ENCODE measurements around the gene LRCH2. TPM values are rescaled to one million over a fixed set of nuclear protein-coding genes. Genes with fewer than 3 reads are reported as not detected.

Gene LRCH2
- total and polyA plus RNA-seq, 7 experiments from 2014 or later: not detected

- Mint-ChIP-seq H3K27ac (no peak overlapping the region), H3K9me3 (peaks cover 0 to 8% (median 0%) of the 10 kb centered on the region in 11 donors), H3K4me3 (no peak overlapping the region), H3K36me3 (no peaks in the 10 kb centered on the region), H3K4me1 (no peaks in the 10 kb centered on the region), H3K27me3 (peaks cover 0 to 4% (median 0%) of the 10 kb centered on the region in 5 donors)
- Histone ChIP-seq H3K36me3 (ENCODE audit: control insufficient read depth in 2 of 3, insufficient read depth in 3 of 3, low read length in 3 of 3) (no peaks in the 10 kb centered on the region), H3K27ac (ENCODE audit: low read depth, low read length) (no peak overlapping the region), H3K27me3 (ENCODE audit: control insufficient read depth in 2 of 2, insufficient read depth in 2 of 2, low read length in 2 of 2) (no peaks in the 10 kb centered on the region), H3K9me3 (ENCODE audit: control insufficient read depth in 2 of 3, low read length in 3 of 3) (no peaks in the 10 kb centered on the region), H3K4me1 (ENCODE audit: control insufficient read depth in 2 of 2, insufficient read depth in 2 of 2, low read length in 2 of 2) (no peaks in the 10 kb centered on the region), H3K4me3 (ENCODE audit: low read length) (no peak overlapping the region)
- ATAC-seq: no peak
- no peak for DNase-seq
- intact Hi-C loops (cut with micrococcal nuclease): no loop called here
- ChIA-PET CTCF (interaction anchor here (0.7 kb wide), 1 partner anchor 18 kb away, joined by 3 read pairs; no protein-coding TSS in a partner anchor), POLR2A (no interaction called here)
These were observed 26.4 kb upstream of the LRCH2 start for GRCh38 chrX:115260330-115260729.

- ChIA-PET POLR2A (no interaction called here), CTCF (no interaction called here)
- Mint-ChIP-seq H3K27me3 (peaks cover 0 to 4% (median 0%) of the 10 kb centered on the region in 5 donors), H3K27ac (no peak overlapping the region), H3K4me3 (no peak overlapping the region), H3K9me3 (peaks cover 0 to 8% (median 0%) of the 10 kb centered on the region in 11 donors), H3K4me1 (no peaks in the 10 kb centered on the region), H3K36me3 (no peaks in the 10 kb centered on the region)
- no peaks in the 10 kb centered on the region for H3K4me1 ChIP-seq (ENCODE audit: control insufficient read depth in 2 of 2, insufficient read depth in 2 of 2, low read length in 2 of 2)
- no peak overlapping the region for H3K27ac ChIP-seq (ENCODE audit: low read depth, low read length)
- intact Hi-C loops (cut with micrococcal nuclease): no loop called here
- H3K27me3 ChIP-seq (ENCODE audit: control insufficient read depth in 2 of 2, insufficient read depth in 2 of 2, low read length in 2 of 2): no peaks in the 10 kb centered on the region
- H3K4me3 ChIP-seq (ENCODE audit: low read length): no peak overlapping the region
- ATAC-seq (no peak), DNase-seq (no peak)
- H3K9me3 ChIP-seq (ENCODE audit: control insufficient read depth in 2 of 3, low read length in 3 of 3): no peaks in the 10 kb centered on the region
- no peaks in the 10 kb centered on the region for H3K36me3 ChIP-seq (ENCODE audit: control insufficient read depth in 2 of 3, insufficient read depth in 3 of 3, low read length in 3 of 3)
These were observed 25.5 kb upstream of the LRCH2 start for GRCh38 chrX:115259238-115259875.

GRCh38 chrX:115257711-115258110 lies 23.8 kb upstream of the LRCH2 start:
- peaks cover 0 to 8% (median 0%) of the 10 kb centered on the region in 11 donors for H3K9me3 Mint-ChIP-seq
- Histone ChIP-seq H3K9me3 (ENCODE audit: control insufficient read depth in 2 of 3, low read length in 3 of 3) (no peaks in the 10 kb centered on the region), H3K4me3 (ENCODE audit: low read length) (no peak overlapping the region), H3K36me3 (ENCODE audit: control insufficient read depth in 2 of 3, insufficient read depth in 3 of 3, low read length in 3 of 3) (no peaks in the 10 kb centered on the region), H3K27me3 (ENCODE audit: control insufficient read depth in 2 of 2, insufficient read depth in 2 of 2, low read length in 2 of 2) (no peaks in the 10 kb centered on the region), H3K27ac (ENCODE audit: low read depth, low read length) (no peak overlapping the region), H3K4me1 (ENCODE audit: control insufficient read depth in 2 of 2, insufficient read depth in 2 of 2, low read length in 2 of 2) (no peaks in the 10 kb centered on the region)
- peaks cover 0 to 4% (median 0%) of the 10 kb centered on the region in 5 donors for H3K27me3 Mint-ChIP-seq
- no peaks in the 10 kb centered on the region for H3K4me1 Mint-ChIP-seq
- DNase-seq: no peak
- no peaks in the 10 kb centered on the region for H3K36me3 Mint-ChIP-seq
- no peak overlapping the region for H3K27ac Mint-ChIP-seq
- ChIA-PET CTCF (no interaction called here), POLR2A (no interaction called here)
- no peak overlapping the region for H3K4me3 Mint-ChIP-seq
- ATAC-seq: no peak
- intact Hi-C loops (cut with micrococcal nuclease): no loop called here

- no peaks in the 10 kb centered on the region for H3K36me3 Mint-ChIP-seq
These were observed 21.1 kb upstream of the LRCH2 start for GRCh38 chrX:115255003-115255402.

GRCh38 chrX:115251458-115252233 lies 17.8 kb upstream of the LRCH2 start:
- H3K4me1 Mint-ChIP-seq: no peaks in the 10 kb centered on the region
- peaks cover 0 to under 1% (median 0%) of the 10 kb centered on the region in 11 donors for H3K9me3 Mint-ChIP-seq
- no peak for DNase-seq
- H3K27me3 Mint-ChIP-seq: no peaks in the 10 kb centered on the region
- ChIA-PET CTCF (no interaction called here), POLR2A (no interaction called here)
- no peak overlapping the region for H3K27ac Mint-ChIP-seq
- intact Hi-C loops (cut with micrococcal nuclease): no loop called here
- H3K9me3 ChIP-seq (ENCODE audit: control insufficient read depth in 2 of 3, low read length in 3 of 3): no peaks in the 10 kb centered on the region
- no peaks in the 10 kb centered on the region for H3K36me3 ChIP-seq (ENCODE audit: control insufficient read depth in 2 of 3, insufficient read depth in 3 of 3, low read length in 3 of 3)
- H3K4me3 Mint-ChIP-seq: no peak overlapping the region
- H3K27ac ChIP-seq (ENCODE audit: low read depth, low read length): no peak overlapping the region
- no peaks in the 10 kb centered on the region for H3K4me1 ChIP-seq (ENCODE audit: control insufficient read depth in 2 of 2, insufficient read depth in 2 of 2, low read length in 2 of 2)
- ATAC-seq: no peak
- H3K36me3 Mint-ChIP-seq: no peaks in the 10 kb centered on the region
- no peak overlapping the region for H3K4me3 ChIP-seq (ENCODE audit: low read length)
- H3K27me3 ChIP-seq (ENCODE audit: control insufficient read depth in 2 of 2, insufficient read depth in 2 of 2, low read length in 2 of 2): no peaks in the 10 kb centered on the region

More at GRCh38 chrX:115255003-115255402, 21.1 kb upstream of the LRCH2 start:
- Histone ChIP-seq H3K27ac (ENCODE audit: low read depth, low read length) (no peak overlapping the region), H3K9me3 (ENCODE audit: control insufficient read depth in 2 of 3, low read length in 3 of 3) (no peaks in the 10 kb centered on the region), H3K36me3 (ENCODE audit: control insufficient read depth in 2 of 3, insufficient read depth in 3 of 3, low read length in 3 of 3) (no peaks in the 10 kb centered on the region), H3K27me3 (ENCODE audit: control insufficient read depth in 2 of 2, insufficient read depth in 2 of 2, low read length in 2 of 2) (no peaks in the 10 kb centered on the region), H3K4me3 (ENCODE audit: low read length) (no peak overlapping the region), H3K4me1 (ENCODE audit: control insufficient read depth in 2 of 2, insufficient read depth in 2 of 2, low read length in 2 of 2) (no peaks in the 10 kb centered on the region)
- intact Hi-C loops (cut with micrococcal nuclease): no loop called here
- Mint-ChIP-seq H3K4me1 (no peaks in the 10 kb centered on the region), H3K4me3 (no peak overlapping the region), H3K27me3 (peaks cover 0 to 4% (median 0%) of the 10 kb centered on the region in 5 donors), H3K27ac (no peak overlapping the region), H3K9me3 (peaks cover 0 to 4% (median 0%) of the 10 kb centered on the region in 11 donors)
- ChIA-PET POLR2A (no interaction called here), CTCF (no interaction called here)
- DNase-seq (no peak), ATAC-seq (no peak)

GRCh38 chrX:115237056-115237455 lies 3.2 kb upstream of the LRCH2 start:
- Mint-ChIP-seq H3K4me1 (peaks cover 0 to 6% (median 0%) of the 10 kb centered on the region in 7 donors), H3K4me3 (no peak overlapping the region), H3K9me3 (no peaks in the 10 kb centered on the region), H3K36me3 (no peaks in the 10 kb centered on the region), H3K27ac (no peak overlapping the region), H3K27me3 (peaks cover 14 to 23% (median 20%) of the 10 kb centered on the region in 5 donors)
- H3K4me3 ChIP-seq (ENCODE audit: low read length): no peak overlapping the region
- H3K27me3 ChIP-seq (ENCODE audit: control insufficient read depth in 2 of 2, insufficient read depth in 2 of 2, low read length in 2 of 2): no peaks in the 10 kb centered on the region
- ATAC-seq: no peak
- ChIA-PET POLR2A (no interaction called here), CTCF (no interaction called here)
- no peak for DNase-seq
- H3K4me1 ChIP-seq (ENCODE audit: control insufficient read depth in 2 of 2, insufficient read depth in 2 of 2, low read length in 2 of 2): no peaks in the 10 kb centered on the region
- H3K36me3 ChIP-seq (ENCODE audit: control insufficient read depth in 2 of 3, insufficient read depth in 3 of 3, low read length in 3 of 3): no peaks in the 10 kb centered on the region
- no peaks in the 10 kb centered on the region for H3K9me3 ChIP-seq (ENCODE audit: control insufficient read depth in 2 of 3, low read length in 3 of 3)
- no peak overlapping the region for H3K27ac ChIP-seq (ENCODE audit: low read depth, low read length)
- intact Hi-C loops (cut with micrococcal nuclease): no loop called here

GRCh38 chrX:115236560-115236959 lies 2.7 kb upstream of the LRCH2 start:
- Mint-ChIP-seq H3K4me1 (peaks cover 0 to 6% (median 0%) of the 10 kb centered on the region in 7 donors), H3K27ac (no peak overlapping the region), H3K4me3 (no peak overlapping the region), H3K9me3 (peaks cover 0 to 4% (median 0%) of the 10 kb centered on the region in 11 donors), H3K27me3 (peaks cover 14 to 28% (median 25%) of the 10 kb centered on the region in 5 donors), H3K36me3 (no peaks in the 10 kb centered on the region)
- ATAC-seq (no peak), DNase-seq (no peak)
- ChIA-PET POLR2A (no interaction called here), CTCF (no interaction called here)
- no peaks in the 10 kb centered on the region for H3K27me3 ChIP-seq (ENCODE audit: control insufficient read depth in 2 of 2, insufficient read depth in 2 of 2, low read length in 2 of 2)
- no peak overlapping the region for H3K4me3 ChIP-seq (ENCODE audit: low read length)
- H3K36me3 ChIP-seq (ENCODE audit: control insufficient read depth in 2 of 3, insufficient read depth in 3 of 3, low read length in 3 of 3): no peaks in the 10 kb centered on the region
- intact Hi-C loops (cut with micrococcal nuclease): no loop called here
- H3K4me1 ChIP-seq (ENCODE audit: control insufficient read depth in 2 of 2, insufficient read depth in 2 of 2, low read length in 2 of 2): no peaks in the 10 kb centered on the region
- no peaks in the 10 kb centered on the region for H3K9me3 ChIP-seq (ENCODE audit: control insufficient read depth in 2 of 3, low read length in 3 of 3)
- no peak overlapping the region for H3K27ac ChIP-seq (ENCODE audit: low read depth, low read length)

Data from naive thymus-derived CD4-positive, alpha-beta T cell (primary cell).